Adipose tissue (tissue), 3 donors: ENCODE measurements around the gene ABCD1. TPM values are rescaled to one million over a fixed set of nuclear protein-coding genes. Genes with fewer than 3 reads are reported as not detected.

Experiments
- H3K27ac ChIP-seq: one replicate; pipeline ENCODE4 v1.5.1; 2013; ENCODE audit warnings: low read depth, low read length
- WGBS, 3 donors: extraction: QIAGEN DNeasy Blood & Tissue Kit; methylation state at CpG; one replicate each; pipeline ENCODE4 v1.1.7; 2013; 5-methylcytosine and 5-hydroxymethylcytosine counted together
- polyA plus RNA-seq, 3 donors: library from polyadenylated mRNA; stranded (reverse); fragments of 200-250 nt; gene quantifications; one replicate each; pipeline ENCODE4 v1.2.3, GENCODE V29; 2013
- donor health status: healthy with polysubstance abuse.
- donor health status: Bipolar disorder and iron deficiency.
- donor health status: healthy.

ABCD1 gene
- polyA plus RNA-seq, 3 donors = 7.5 to 29.9 (median 9.6) TPM

- 11 to 39% (median 14%) methylated on average over 6 to 7 of the region's 7 CpGs for WGBS, 3 donors
- no peak overlapping the region for H3K27ac ChIP-seq
These were observed 68.6 kb downstream of the ABCD1 start for GRCh38 chrX:153793291-153793690.

Other genes starting within 250 kb of the ABCD1 start
- gene BGN, start 229.9 kb upstream of the ABCD1 start, polyA plus RNA-seq = 10 to 100 TPM; 10.4 to 58.4 (median 37.1) TPM
- gene ATP2B3, start 207.2 kb upstream of the ABCD1 start, polyA plus RNA-seq = under 1 TPM in 1 of 3 donors, not detected in 2; 0.02 TPM
- gene CCNQ, start 125.7 kb upstream of the ABCD1 start, polyA plus RNA-seq = 10 to 100 TPM; 19.3 to 26.9 (median 22.3) TPM
- 1 to 10 TPM in 1 of 3 donors, under 1 TPM in 1, not detected in 1; 0.07 to 1.0 TPM for gene DUSP9, start 77.7 kb upstream of the ABCD1 start, polyA plus RNA-seq
- 1 to 10 TPM in 2 of 3 donors, under 1 TPM in 1; 0.64 to 1.5 (median 1.5) TPM for gene PNCK, start 51.0 kb upstream of the ABCD1 start, polyA plus RNA-seq
- 10 to 100 TPM; 14.7 to 61.0 (median 20.0) TPM for gene SLC6A8, start 36.9 kb upstream of the ABCD1 start, polyA plus RNA-seq
- gene BCAP31, start 469 bp upstream of the ABCD1 start, polyA plus RNA-seq = 100 to 1,000 TPM; 151 to 640 (median 216) TPM
- gene PLXNB3, start 39.4 kb downstream of the ABCD1 start, polyA plus RNA-seq = 1 to 10 TPM; 3.4 to 9.1 (median 8.3) TPM
- under 1 TPM; 0.23 to 0.67 (median 0.30) TPM for gene SRPK3, start 56.2 kb downstream of the ABCD1 start, polyA plus RNA-seq
- 10 to 100 TPM; 34.9 to 81.0 (median 51.6) TPM for gene IDH3G, start 69.5 kb downstream of the ABCD1 start, polyA plus RNA-seq
- gene SSR4, start 69.8 kb downstream of the ABCD1 start, polyA plus RNA-seq = 100 to 1,000 TPM; 283 to 679 (median 378) TPM
- gene PDZD4, start 105.7 kb downstream of the ABCD1 start, polyA plus RNA-seq = 1 to 10 TPM; 1.5 to 2.7 (median 2.1) TPM
- gene L1CAM, start 161.3 kb downstream of the ABCD1 start, polyA plus RNA-seq = 1 to 10 TPM; 1.3 to 1.8 (median 1.5) TPM
- 1 to 10 TPM; 1.3 to 7.1 (median 5.9) TPM for gene AVPR2, start 179.8 kb downstream of the ABCD1 start, polyA plus RNA-seq
- gene ARHGAP4, start 201.4 kb downstream of the ABCD1 start, polyA plus RNA-seq = 100 to 1,000 TPM in 1 of 3 donors, 10 to 100 TPM in 1, 1 to 10 TPM in 1; 9.9 to 106 (median 43.6) TPM
- gene NAA10, start 210.2 kb downstream of the ABCD1 start, polyA plus RNA-seq = 100 to 1,000 TPM in 1 of 3 donors, 10 to 100 TPM in 2; 68.6 to 169 (median 98.6) TPM
- gene RENBP, start 219.8 kb downstream of the ABCD1 start, polyA plus RNA-seq = 10 to 100 TPM in 2 of 3 donors, 1 to 10 TPM in 1; 2.9 to 19.3 (median 18.4) TPM
- 10 to 100 TPM in 2 of 3 donors, 1 to 10 TPM in 1; 9.5 to 20.2 (median 13.7) TPM for gene HCFC1, start 247.0 kb downstream of the ABCD1 start, polyA plus RNA-seq
- gene TMEM187, start 247.9 kb downstream of the ABCD1 start, polyA plus RNA-seq = 10 to 100 TPM in 1 of 3 donors, 1 to 10 TPM in 2; 3.3 to 14.3 (median 5.8) TPM